H1 (cell line): ENCODE measurements around the gene ENOX2.

Experiments
- BRCA1 ChIP-seq: IDR thresholded peaks from 2 replicates; pipeline ENCODE4 v1.6.1; 2012; ENCODE audit warnings: low read depth, low read length, improper control_type of control experiment
- CBX5 ChIP-seq: fragments of 300-800, 300-1000 bp; sonication (generic); IDR thresholded peaks from 2 replicates; pipeline ENCODE4 v1.7.1; 2016; ENCODE audit warnings: antibody characterized with exemption, low read length, low read depth
- CBX8 ChIP-seq: fragments of 300-800, 300-1000 bp; sonication (generic); IDR thresholded peaks from 2 replicates; pipeline ENCODE4 v1.7.1; 2016; ENCODE audit warnings: low read depth, low read length, borderline replicate concordance
- CHD2 ChIP-seq: IDR thresholded peaks from 2 replicates; pipeline ENCODE4 v1.6.1; 2012; ENCODE audit warnings: low read length, improper control_type of control experiment
- CTCF ChIP-seq, 3 experiments: IDR thresholded peaks; 1 replicate in 2 of 3; 2 replicates in 1 of 3; pipeline versions ENCODE4 v1.5.1 to v1.6.1; 2011; ENCODE audit warnings: low read length in 3 of 3, mild to moderate bottlenecking in 3 of 3, inconsistent platforms in 2 of 3, low read depth in 1 of 3, moderate library complexity in 1 of 3; ENCODE audit not compliant: insufficient read depth in 1 of 3; ENCODE audit errors: control extremely low read depth in 1 of 3
- HDAC2 ChIP-seq, 2 experiments: fragments of 300-600 bp in 1 of 2; sonication (generic) in 1 of 2; IDR thresholded peaks; 2 replicates each; pipeline ENCODE4 v1.6.1; 2011 to 2012; ENCODE audit warnings: low read depth in 2 of 2, low read length in 2 of 2, mild to moderate bottlenecking in 2 of 2, moderate library complexity in 2 of 2, borderline replicate concordance in 1 of 2, inconsistent platforms in 1 of 2
- POLR2A ChIP-seq, 2 experiments: IDR thresholded peaks; 1 replicate in 1 of 2; 2 replicates in 1 of 2; pipeline ENCODE4 v1.6.1; 2011; ENCODE audit warnings: low read depth in 2 of 2, low read length in 2 of 2, mild to moderate bottlenecking in 2 of 2; ENCODE audit errors: control extremely low read depth in 1 of 2
- POLR2AphosphoS5 ChIP-seq: IDR thresholded peaks from 2 replicates; pipeline ENCODE4 v1.6.1; 2011; ENCODE audit warnings: low read depth, low read length
- POU5F1 ChIP-seq: IDR thresholded peaks from 2 replicates; pipeline ENCODE4 v1.6.1; 2011; ENCODE audit warnings: low read depth, mild to moderate bottlenecking, low read length, moderate library complexity
- RAD21 ChIP-seq, 2 experiments: IDR thresholded peaks in 1 of 2; conservative IDR thresholded peaks in 1 of 2; 2 replicates each; pipeline ENCODE4 v1.6.1; 2011; ENCODE audit warnings: low read depth in 2 of 2, low read length in 2 of 2, improper control_type of control experiment in 1 of 2, inconsistent platforms in 1 of 2, mild to moderate bottlenecking in 1 of 2, moderate library complexity in 1 of 2
- SIN3A ChIP-seq, 2 experiments: IDR thresholded peaks in 1 of 2; conservative IDR thresholded peaks in 1 of 2; 2 replicates each; pipeline ENCODE4 v1.6.1; 2011 to 2012; ENCODE audit warnings: low read length in 2 of 2, improper control_type of control experiment in 1 of 2, low read depth in 1 of 2, mild to moderate bottlenecking in 1 of 2
- SRF ChIP-seq: IDR thresholded peaks from 2 replicates; pipeline ENCODE4 v1.6.1; 2011; ENCODE audit warnings: mild to moderate bottlenecking, low read depth, low read length, moderate library complexity
- TF ChIP-seq, protein P1 (sequence below): IDR thresholded peaks from 2 replicates; pipeline ENCODE4 v1.6.1; 2012; ENCODE audit warnings: inconsistent platforms

GRCh38 chrX:130716781-130717413 lies 186.1 kb downstream of the ENOX2 start:
- no peak for TF ChIP-seq CTCF (IDR thresholded peaks at IDR 0.05; ENCODE audit: control extremely low read depth in 1 of 3, insufficient read depth in 1 of 3, low read depth in 1 of 3, low read length in 3 of 3)
- no peak for TF ChIP-seq POU5F1
- no peak for TF ChIP-seq CHD2
- no peak for TF ChIP-seq SIN3A (conservative IDR thresholded peaks at IDR 0.05 in 1 of 2, IDR thresholded peaks at IDR 0.05 in 1 of 2; ENCODE audit: low read depth in 1 of 2, low read length in 2 of 2)
- TF ChIP-seq RAD21 (IDR thresholded peaks at IDR 0.05 in 1 of 2, conservative IDR thresholded peaks at IDR 0.05 in 1 of 2; ENCODE audit: low read depth in 2 of 2, low read length in 2 of 2) = no peak
- TF ChIP-seq POLR2AphosphoS5 = no peak
- no peak for TF ChIP-seq CBX8
- TF ChIP-seq POLR2A (IDR thresholded peaks at IDR 0.05; ENCODE audit: control extremely low read depth in 1 of 2, low read depth in 2 of 2, low read length in 2 of 2) = no peak
- TF ChIP-seq, protein P1, sequence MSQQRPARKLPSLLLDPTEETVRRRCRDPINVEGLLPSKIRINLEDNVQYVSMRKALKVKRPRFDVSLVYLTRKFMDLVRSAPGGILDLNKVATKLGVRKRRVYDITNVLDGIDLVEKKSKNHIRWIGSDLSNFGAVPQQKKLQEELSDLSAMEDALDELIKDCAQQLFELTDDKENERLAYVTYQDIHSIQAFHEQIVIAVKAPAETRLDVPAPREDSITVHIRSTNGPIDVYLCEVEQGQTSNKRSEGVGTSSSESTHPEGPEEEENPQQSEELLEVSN = no peak
- TF ChIP-seq SRF = no peak
- no peak for TF ChIP-seq BRCA1
- no peak for TF ChIP-seq CBX5
- TF ChIP-seq HDAC2 (IDR thresholded peaks at IDR 0.05; ENCODE audit: borderline replicate concordance in 1 of 2, low read depth in 2 of 2, low read length in 2 of 2) = no peak
